Measurements from ENCODE around the gene TRMT61B.

Gene TRMT61B

GRCh38 chr2:28802975-28803429, 67.1 kb downstream of the TRMT61B start:
- TF ChIP-seq TAF1 (IDR thresholded peaks at IDR 0.05; ENCODE audit: borderline replicate concordance, insufficient read depth, low read length) (no peak), FOXP2 (optimal IDR thresholded peaks at IDR 0.05; ENCODE audit: borderline replicate concordance, extremely low read depth, extremely low read length, insufficient read depth) (no peak), SIN3A (IDR thresholded peaks at IDR 0.05; ENCODE audit: borderline replicate concordance, insufficient read depth, low read length) (no peak), POLR2AphosphoS5 (IDR thresholded peaks at IDR 0.05; ENCODE audit: low read depth, low read length) (no peak), REST (IDR thresholded peaks at IDR 0.05; ENCODE audit: insufficient read depth in 1 of 2, low read depth in 2 of 2, low read length in 2 of 2) (no peak)

GRCh38 chr2:28801726-28802125, 68.4 kb downstream of the TRMT61B start:
- TF ChIP-seq TAF1 (IDR thresholded peaks at IDR 0.05; ENCODE audit: borderline replicate concordance, insufficient read depth, low read length) = no peak
- TF ChIP-seq SIN3A (IDR thresholded peaks at IDR 0.05; ENCODE audit: borderline replicate concordance, insufficient read depth, low read length) = no peak
- no peak for TF ChIP-seq POLR2AphosphoS5 (IDR thresholded peaks at IDR 0.05; ENCODE audit: low read depth, low read length)
- no peak for TF ChIP-seq FOXP2 (optimal IDR thresholded peaks at IDR 0.05; ENCODE audit: borderline replicate concordance, extremely low read depth, extremely low read length, insufficient read depth)
- no peak for TF ChIP-seq REST (IDR thresholded peaks at IDR 0.05; ENCODE audit: insufficient read depth in 1 of 2, low read depth in 2 of 2, low read length in 2 of 2)

Data from PFSK-1 (cell line).